Subcutaneous preadipocyte (primary cell): ENCODE data around the gene ZBTB11. TPM values are rescaled to one million over a fixed set of nuclear protein-coding genes. Genes with fewer than 3 reads are reported as not detected.

Experiments used
- small RNA-seq: library from RNA; depleted of rRNA; stranded (forward); fragments of <200 nt; gene quantifications from one replicate; pipeline ENCODE3, GENCODE V24; 2012
- total RNA-seq: library from RNA; depleted of rRNA; stranded (reverse); fragments of >200 nt; gene quantifications from 2 replicates; pipeline ENCODE4 v1.2.3, GENCODE V29; 2012

Gene ZBTB11
- 25.4 and 32.3 TPM in 2 replicates for total RNA-seq

GRCh38 chr3:101676765-101677435 lies at the start of gene ZBTB11:
ZBTB11 (minus strand) TSS chr3:101677132; CDS start chr3:101676914, 218 bp downstream.

GRCh38 chr3:101724329-101725193 lies 47.6 kb upstream of the ZBTB11 start, which contains the start of gene CEP97:
CEP97 (plus strand) TSS chr3:101724614; CDS start chr3:101724677, 63 bp downstream.

Small RNA genes within 50 kb of the gene (small RNA-seq; reads per million reads assigned to genes)
- gene RF00019 (not detected), gene RNU6-1256P (not detected), gene RNY1P12 (not detected)

Other genes with a start within 250 kb of the ZBTB11 start
- gene SENP7, start 163.9 kb downstream of the ZBTB11 start, total RNA-seq: 8.0 and 8.8 TPM in 2 replicates
- 32.7 and 36.4 TPM in 2 replicates for gene TRMT10C, start 115.3 kb downstream of the ZBTB11 start, total RNA-seq
- 71.6 and 77.2 TPM in 2 replicates for gene PCNP, start 103.0 kb downstream of the ZBTB11 start, total RNA-seq
- 2,130 and 2,750 TPM in 2 replicates for gene RPL24, start 9.6 kb upstream of the ZBTB11 start, total RNA-seq
- gene CEP97, start 47.5 kb upstream of the ZBTB11 start, total RNA-seq: 11.4 and 21.1 TPM in 2 replicates
- gene NXPE3, start 102.1 kb upstream of the ZBTB11 start, total RNA-seq: 5.9 and 8.8 TPM in 2 replicates
- gene NFKBIZ, start 172.4 kb upstream of the ZBTB11 start, total RNA-seq: 14.9 and 18.4 TPM in 2 replicates